HG03025 (cell line): ENCODE data around the gene DHRS7.
"Not testable (repeated sequence)": the region's sequence is repeated elsewhere in the genome, so short reads cannot be mapped to it uniquely, and the experiment has no call there.

Source experiments
- ATAC-seq: cut with Tn5 transposase; IDR thresholded peaks from one replicate; pipeline ENCODE4 v1.9.1; 2021; ENCODE audit warnings: mild to moderate bottlenecking, moderate library complexity; ENCODE audit not compliant: unreplicated experiment, low FRiP score

DHRS7 gene

DNA sequence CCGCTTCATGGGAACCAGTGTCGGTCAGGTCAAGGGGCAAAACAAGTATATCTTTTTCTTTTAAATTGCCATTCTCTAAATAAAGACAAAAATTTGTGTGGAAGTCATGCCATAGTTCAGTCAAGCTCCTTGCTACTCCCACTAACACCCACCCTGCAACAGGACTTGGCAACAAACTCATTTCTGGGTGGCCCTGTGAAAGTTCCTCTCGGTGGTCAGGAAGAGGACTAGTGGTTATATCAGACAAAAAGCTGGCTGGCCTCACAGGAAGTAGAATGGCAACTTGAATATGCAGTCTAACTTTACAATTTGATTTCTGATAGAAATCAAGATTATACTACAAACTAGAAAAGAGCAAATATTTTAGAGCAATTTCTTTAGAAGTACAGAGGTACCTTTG lies 11.2 kb downstream of the DHRS7 start:
- ATAC-seq, result no peak

DNA sequence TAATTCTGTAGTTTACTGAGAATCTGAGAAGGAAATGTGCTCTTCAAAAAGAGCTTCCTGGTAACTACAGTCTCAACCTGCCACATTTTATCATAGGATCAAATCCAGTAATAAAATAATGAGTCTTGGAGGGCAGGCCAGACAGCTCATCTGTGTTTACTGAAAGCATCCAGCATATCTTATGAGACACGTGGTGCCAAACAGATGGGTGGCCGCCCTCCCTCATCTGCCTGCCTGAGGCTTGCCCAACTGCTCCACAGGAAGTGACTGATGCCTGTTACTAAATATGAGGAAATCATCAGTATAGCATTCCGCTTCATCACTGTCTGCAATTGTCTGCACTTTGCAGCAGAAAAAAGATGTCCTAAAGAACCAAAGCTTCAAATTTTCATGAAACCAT lies 13.5 kb downstream of the DHRS7 start:
- no peak for ATAC-seq

DNA sequence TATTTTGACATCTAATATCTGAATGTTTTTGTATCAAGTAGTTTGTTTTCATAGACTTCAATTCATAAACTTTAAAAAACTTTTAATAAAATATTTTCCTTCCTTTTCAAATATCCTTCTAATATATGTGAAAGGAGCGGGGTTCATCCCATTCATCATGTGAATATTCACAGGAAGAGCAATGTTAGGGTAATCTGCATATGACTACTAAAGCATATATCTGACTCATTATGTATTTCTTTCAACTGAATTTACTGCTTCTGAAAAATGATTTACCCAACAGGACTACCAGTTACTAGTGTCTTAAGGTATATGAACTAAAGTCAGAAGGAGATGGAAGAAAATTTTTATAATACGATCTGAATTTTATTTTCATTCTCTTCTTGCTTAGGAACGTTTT lies 30.5 kb downstream of the DHRS7 start:
- no peak for ATAC-seq

DNA sequence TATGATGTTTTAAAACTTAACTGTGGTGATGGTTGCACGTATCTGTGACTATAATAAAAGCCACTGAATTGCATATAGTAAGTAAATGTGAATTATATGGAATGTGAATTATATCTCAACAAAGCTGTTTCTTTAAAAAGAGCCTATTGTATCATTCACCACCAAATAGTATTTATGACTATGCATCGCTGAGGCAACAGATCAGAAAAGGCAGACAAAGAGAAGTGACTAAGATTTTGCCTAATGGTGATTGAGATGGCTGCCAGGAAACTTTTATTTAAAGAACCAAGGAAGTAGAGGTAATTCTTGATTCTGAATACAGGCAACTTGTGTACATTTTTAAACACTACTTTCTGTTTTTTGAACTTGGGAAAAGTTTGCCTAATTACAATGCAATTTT lies 31.7 kb downstream of the DHRS7 start:
- no peak for ATAC-seq

DNA sequence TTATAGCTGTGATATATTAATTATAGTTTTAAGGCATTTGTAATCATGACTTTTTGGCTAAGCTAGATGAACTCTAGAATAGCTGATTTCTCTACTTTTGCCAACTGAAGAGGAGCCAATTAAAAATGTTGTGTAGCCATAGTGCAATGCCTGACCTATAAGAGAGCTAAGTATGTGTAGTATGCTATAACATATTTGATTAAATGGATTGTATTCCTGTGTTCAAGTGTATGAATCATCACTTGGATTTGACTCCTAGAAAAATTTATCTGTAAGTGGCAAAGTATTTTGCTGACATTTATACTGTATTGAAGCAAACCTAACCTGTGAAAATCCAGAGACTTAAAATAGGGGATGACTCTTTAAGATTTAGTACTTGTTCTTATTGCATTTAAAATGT lies 39.3 kb downstream of the DHRS7 start:
- ATAC-seq, result no peak

DNA sequence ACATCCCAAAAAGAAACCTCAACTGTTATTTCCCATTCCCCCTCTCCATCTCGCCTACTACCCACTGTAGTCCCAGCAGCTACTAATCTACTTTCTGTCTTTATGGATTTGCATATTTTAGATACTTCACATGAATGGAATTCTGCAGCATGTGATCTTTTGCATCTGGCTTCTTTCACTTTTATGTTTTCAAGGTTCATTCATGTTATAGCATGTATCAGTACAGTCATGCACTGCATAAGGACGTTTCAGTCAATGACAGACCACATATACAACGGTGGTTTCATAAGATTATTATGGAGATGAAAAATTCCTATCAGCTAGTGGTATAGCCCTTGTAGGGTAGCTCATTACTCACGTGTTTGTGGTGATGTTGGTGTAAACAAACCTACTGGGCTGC lies 49.0 kb downstream of the DHRS7 start:
- no peak for ATAC-seq

DNA sequence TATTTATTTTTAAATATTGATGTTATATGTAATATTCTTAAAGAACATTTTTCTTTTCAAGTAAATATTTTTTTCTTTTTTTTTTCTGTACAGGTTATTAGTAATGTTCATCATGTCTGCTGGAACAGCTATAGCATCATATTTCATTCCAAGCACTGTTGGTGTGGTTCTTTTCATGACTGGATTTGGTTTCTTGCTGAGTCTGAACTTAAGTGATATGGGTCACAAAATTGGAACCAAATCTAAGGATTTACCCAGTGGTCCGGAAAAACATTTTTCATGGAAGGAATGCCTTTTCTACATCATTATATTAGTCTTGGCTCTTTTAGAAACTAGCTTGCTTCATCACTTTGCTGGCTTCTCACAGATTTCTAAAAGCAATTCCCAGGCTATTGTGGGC lies 50.3 kb downstream of the DHRS7 start:
- no peak for ATAC-seq

DNA sequence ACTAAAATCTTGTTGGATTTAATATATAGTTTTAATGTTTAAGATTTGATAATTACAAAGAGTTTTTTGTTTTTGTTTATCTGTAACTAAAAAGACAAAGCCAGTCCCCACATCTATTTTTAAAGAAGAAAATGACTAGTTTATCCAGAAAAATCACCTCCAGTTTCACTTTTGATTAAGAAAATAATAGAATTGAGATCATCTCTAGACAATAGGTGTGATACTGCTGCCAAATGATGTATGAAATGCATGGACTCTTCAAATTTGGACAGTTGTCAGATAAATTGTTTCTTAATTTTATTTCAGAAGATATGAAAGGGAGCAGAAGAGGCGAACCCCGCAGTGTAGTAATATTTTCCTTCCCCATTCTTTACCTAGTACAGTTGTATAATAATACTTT lies 53.5 kb downstream of the DHRS7 start:
- ATAC-seq, result no peak

DNA sequence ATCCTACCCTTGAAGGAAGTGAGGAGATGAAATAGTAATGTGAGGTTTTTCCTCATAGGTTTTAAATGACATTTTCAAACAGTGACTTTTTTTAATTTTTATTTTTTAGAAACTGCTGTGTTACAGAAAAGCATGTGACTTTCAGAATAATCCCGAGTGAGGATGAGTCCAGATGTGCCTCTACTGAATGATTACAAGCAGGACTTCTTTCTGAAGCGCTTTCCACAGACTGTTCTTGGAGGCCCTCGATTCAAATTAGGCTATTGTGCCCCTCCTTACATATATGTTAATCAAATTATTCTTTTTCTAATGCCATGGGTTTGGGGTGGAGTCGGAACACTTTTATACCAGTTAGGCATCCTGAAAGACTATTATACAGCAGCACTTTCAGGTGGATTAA lies 57.7 kb downstream of the DHRS7 start:
- ATAC-seq, result no peak

DNA sequence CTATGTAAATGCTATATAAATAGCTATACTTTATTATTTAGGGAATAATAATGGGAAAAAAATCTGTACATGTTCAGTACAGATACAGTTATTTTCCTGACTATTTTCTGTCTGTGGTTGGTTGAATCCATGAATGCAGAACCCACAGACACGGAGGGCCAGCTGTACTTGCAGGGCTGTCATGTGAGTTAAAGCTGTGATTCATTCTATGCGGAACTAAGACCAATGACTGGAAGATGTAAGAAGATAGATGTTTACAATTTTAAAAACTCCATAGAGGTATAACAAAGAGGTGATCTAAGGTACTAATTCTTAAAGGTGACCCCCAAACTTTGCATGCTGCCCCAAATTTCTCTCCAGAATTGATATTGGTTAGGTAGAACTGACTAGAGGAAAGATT lies 58.9 kb downstream of the DHRS7 start:
- ATAC-seq, result no peak

DNA sequence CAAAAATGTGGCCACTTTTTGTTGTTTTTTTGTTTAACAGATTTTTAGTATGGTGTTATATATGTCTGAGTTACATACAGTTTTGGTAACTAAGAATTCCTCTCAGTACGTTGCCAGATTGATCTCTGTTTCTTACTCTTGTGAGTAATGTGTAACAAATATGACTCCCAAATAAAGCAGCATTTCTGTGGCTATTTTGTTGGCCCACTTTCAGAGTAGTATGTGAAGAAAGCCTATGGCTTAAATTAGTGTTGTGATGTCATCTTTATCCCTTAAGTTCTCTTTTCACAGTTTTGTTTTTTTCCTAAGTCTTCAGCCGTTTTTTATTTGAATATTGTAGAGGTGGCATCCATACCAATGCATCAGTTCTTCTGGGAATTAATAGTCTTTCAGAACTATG lies 62.8 kb downstream of the DHRS7 start:
- ATAC-seq, result no peak

DNA sequence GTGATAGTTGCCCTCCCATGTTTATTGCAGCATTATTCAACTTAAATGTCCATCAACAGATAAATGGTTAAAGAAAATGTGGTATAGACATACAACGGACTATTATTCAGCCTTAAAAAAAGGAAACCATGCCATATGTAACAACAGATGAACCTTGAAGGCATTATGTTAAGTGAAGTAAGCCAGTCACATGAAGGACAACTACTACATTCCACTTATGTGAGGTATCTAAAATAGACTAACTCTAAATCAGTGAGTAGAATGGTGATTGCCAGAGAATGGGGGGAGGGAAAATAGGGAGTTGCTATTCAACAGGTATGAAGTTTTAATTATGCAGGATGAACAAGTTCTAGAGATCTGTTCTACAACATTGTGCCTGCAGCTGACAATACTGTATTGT lies 63.4 kb downstream of the DHRS7 start:
- ATAC-seq, result no peak

DNA sequence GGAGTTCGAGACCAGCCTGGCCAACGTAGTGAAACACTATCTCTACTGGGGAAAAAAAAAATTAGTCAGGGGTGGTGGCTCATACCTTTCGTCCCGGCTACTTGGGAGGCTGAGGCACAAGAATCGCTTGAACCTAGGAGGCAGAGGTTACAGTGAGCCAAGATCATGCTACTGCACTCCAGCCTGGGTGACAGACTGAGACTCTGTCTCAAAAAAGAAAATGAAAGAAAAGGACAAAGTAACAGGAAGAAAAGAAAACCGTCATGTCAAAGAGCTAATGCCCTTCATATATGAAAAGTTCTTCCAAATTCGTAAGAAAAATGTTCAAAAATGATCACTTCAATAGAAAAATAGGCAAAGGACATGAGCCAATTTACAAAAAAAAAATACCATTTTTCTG lies 65.3 kb downstream of the DHRS7 start:
- ATAC-seq, result not testable (repeated sequence)

DNA sequence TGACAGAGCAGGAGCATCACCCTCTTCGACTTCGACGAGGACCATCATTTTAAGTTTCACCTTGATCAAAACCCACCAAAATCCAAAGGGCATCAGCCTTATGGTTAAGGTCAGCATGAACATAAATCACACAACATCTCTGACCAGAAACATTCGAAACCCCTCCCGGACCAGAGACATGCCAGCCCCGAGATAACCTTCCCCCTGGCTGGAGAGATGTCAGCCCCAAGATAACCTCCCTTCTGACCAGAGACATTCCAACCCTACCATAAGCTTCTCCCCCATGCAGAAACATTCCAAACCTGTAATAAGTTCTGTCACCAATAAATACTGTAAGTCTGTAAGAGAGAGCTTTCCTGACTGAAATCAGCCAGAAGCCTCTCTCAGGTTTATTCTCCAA lies 67.2 kb downstream of the DHRS7 start:
- ATAC-seq, result no peak

DNA sequence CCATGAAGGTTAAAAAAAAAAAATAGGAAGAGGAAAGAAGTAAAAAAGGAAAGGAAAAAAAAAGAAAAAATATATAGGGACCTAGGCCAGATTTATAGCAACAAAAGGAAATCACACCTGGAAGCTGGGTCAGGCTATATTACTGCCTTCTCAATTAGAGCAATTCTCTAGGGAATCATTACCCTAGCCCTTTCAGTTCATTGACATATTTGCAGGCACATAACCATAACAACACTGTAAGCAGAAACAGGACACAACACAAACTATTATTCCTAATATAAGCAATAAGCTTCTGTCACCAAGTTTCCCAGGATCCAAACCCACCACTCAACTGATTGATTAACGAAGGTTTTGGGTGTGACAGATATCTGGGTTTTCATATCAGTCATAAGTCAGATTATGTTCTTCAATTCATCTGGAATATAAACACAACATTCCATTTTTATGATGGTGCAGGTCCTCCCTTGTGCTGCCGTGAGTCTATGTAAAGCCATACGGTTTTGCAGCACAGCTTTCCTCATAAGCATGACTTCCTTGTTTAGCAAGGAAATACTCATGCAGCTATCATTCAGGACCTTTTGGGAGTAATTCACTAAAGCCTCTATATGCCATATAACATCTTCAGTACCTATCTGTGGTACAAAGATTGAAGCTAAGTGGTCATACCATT lies 69.3 kb downstream of the DHRS7 start:
- no peak for ATAC-seq

DNA sequence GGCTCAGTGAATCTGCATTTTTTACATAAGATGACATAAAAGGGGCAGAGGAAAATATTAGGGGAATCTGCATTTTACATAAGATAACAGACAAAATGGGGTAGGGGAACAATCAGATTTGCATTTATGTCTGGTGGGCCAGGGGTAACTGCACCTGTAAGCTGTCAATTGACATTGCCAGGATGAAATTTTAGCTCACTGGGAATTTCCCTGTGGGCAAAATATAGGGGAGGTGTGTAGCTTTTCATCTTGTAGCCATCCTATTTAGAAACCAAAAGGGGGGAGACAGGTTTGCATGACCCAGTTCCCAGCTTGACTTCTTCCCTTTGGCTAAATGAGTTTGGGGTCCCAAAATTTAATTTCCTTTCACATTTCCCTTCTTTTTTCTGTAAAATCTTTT lies 70.0 kb downstream of the DHRS7 start:
- ATAC-seq, result no peak

DNA sequence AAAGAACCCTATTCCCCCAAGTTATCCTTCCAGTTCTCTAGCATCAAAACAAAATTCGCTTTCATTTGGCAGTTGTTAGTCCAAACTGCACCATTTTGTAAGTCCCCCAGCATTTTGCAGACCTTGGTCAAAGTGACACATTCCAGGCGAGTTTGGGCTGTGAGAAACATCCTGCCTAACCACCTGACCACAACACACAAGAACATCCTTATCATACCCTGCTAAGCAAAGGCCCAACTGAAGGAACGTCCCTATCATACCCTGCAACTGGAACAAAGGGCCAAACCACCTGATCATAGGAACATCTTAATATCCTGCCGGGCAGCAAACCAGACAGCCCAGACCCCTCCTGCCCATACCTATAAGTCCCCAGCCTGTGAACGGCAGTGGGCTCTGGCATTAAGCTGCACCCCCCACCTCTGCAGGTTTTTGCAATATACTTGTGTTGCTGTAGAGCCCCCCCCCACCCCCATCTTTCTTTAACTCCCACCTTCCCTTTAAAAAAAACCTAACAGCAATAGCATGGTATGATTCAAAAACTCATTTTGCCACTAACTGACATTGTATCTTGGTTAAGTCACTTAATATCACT lies 70.8 kb downstream of the DHRS7 start:
- ATAC-seq, result no peak
